ENCODE measurements around the gene VDR.

Gene VDR

GRCh38 chr12:47885012-47885501, 19.7 kb downstream of the VDR start:
- peak overlapping the region; percentile 91 for H3K4me2 ChIP-seq

GRCh38 chr12:47884501-47884900, 20.3 kb downstream of the VDR start:
- H3K27me3 ChIP-seq: no peaks in the 10 kb centered on the region
- peaks cover 75% of the 10 kb centered on the region for H3K4me1 ChIP-seq
- H3K9ac ChIP-seq: no peak overlapping the region
- peak overlapping the region; percentile 91 for H3K4me2 ChIP-seq
- H3K4me3 ChIP-seq: no peak overlapping the region
- peak overlapping the region; percentile 75 for H3K27ac ChIP-seq
- H3K9me3 ChIP-seq: no peaks in the 10 kb centered on the region
- H4K20me1 ChIP-seq: no peaks in the 10 kb centered on the region
- H3K36me3 ChIP-seq: no peaks in the 10 kb centered on the region
- TF ChIP-seq Cebpa-rat (IDR thresholded peaks at IDR 0.05): no peak

More at GRCh38 chr12:47885012-47885501, 19.7 kb downstream of the VDR start:
- Histone ChIP-seq H4K20me1 (no peaks in the 10 kb centered on the region), H3K9me3 (no peaks in the 10 kb centered on the region), H3K9ac (no peak overlapping the region), H3K27ac (0 out of 2 replicates have a peak overlapping the region, but pooled peaks have one; percentile 75), H3K4me3 (no peak overlapping the region), H3K36me3 (no peaks in the 10 kb centered on the region), H3K27me3 (no peaks in the 10 kb centered on the region), H3K4me1 (peaks cover 69% of the 10 kb centered on the region)
- TF ChIP-seq Cebpa-rat (IDR thresholded peaks at IDR 0.05): no peak

- peak overlapping the region; percentile 91 for H3K4me2 ChIP-seq
- H4K20me1 ChIP-seq: no peaks in the 10 kb centered on the region
- no peaks in the 10 kb centered on the region for H3K36me3 ChIP-seq
- no peak overlapping the region for H3K4me3 ChIP-seq
- no peaks in the 10 kb centered on the region for H3K27me3 ChIP-seq
- peak overlapping the region; percentile 75 for H3K27ac ChIP-seq
- peaks cover 78% of the 10 kb centered on the region for H3K4me1 ChIP-seq
- peak overlapping the region; percentile 49 for H3K9ac ChIP-seq
- H3K9me3 ChIP-seq: no peaks in the 10 kb centered on the region
- no peak for TF ChIP-seq Cebpa-rat (IDR thresholded peaks at IDR 0.05)
Observed at GRCh38 chr12:47883663-47884195, 21.1 kb downstream of the VDR start.

GRCh38 chr12:47882781-47883546, 21.8 kb downstream of the VDR start:
- H3K27ac ChIP-seq: peak overlapping the region; percentile 75
- H3K4me1 ChIP-seq: peaks cover 74% of the 10 kb centered on the region
- no peaks in the 10 kb centered on the region for H3K9me3 ChIP-seq
- H3K4me3 ChIP-seq: peak overlapping the region; percentile 47
- H3K4me2 ChIP-seq: peak overlapping the region; percentile 91
- H3K36me3 ChIP-seq: no peaks in the 10 kb centered on the region
- peak overlapping the region; percentile 49; the same call in 1 of the 2 replicates for H3K9ac ChIP-seq
- no peaks in the 10 kb centered on the region for H3K27me3 ChIP-seq
- H4K20me1 ChIP-seq: no peaks in the 10 kb centered on the region
- TF ChIP-seq Cebpa-rat (IDR thresholded peaks at IDR 0.05): no peak

- H4K20me1 ChIP-seq: no peaks in the 10 kb centered on the region
- H3K27me3 ChIP-seq: no peaks in the 10 kb centered on the region
- H3K4me2 ChIP-seq: peak overlapping the region; percentile 91
- TF ChIP-seq Cebpa-rat (IDR thresholded peaks at IDR 0.05): no peak
- H3K9ac ChIP-seq: no peak overlapping the region
- no peak overlapping the region for H3K4me3 ChIP-seq
- peaks cover 72% of the 10 kb centered on the region for H3K4me1 ChIP-seq
- no peak overlapping the region for H3K27ac ChIP-seq
- no peaks in the 10 kb centered on the region for H3K9me3 ChIP-seq
- H3K36me3 ChIP-seq: no peaks in the 10 kb centered on the region
Observed at GRCh38 chr12:47881826-47882427, 22.9 kb downstream of the VDR start.

GRCh38 chr12:47881051-47881450, 23.7 kb downstream of the VDR start:
- Histone ChIP-seq H3K9me3 (no peaks in the 10 kb centered on the region), H3K36me3 (no peaks in the 10 kb centered on the region), H3K27ac (no peak overlapping the region), H4K20me1 (no peaks in the 10 kb centered on the region), H3K4me1 (peaks cover 63% of the 10 kb centered on the region), H3K9ac (no peak overlapping the region), H3K27me3 (no peaks in the 10 kb centered on the region), H3K4me3 (no peak overlapping the region), H3K4me2 (no peak overlapping the region)
- TF ChIP-seq Cebpa-rat (IDR thresholded peaks at IDR 0.05): no peak

GRCh38 chr12:47878918-47879481, 25.8 kb downstream of the VDR start:
- Histone ChIP-seq H3K9me3 (no peaks in the 10 kb centered on the region), H3K4me3 (no peak overlapping the region), H3K9ac (no peak overlapping the region), H3K27ac (no peak overlapping the region), H3K27me3 (no peaks in the 10 kb centered on the region), H3K4me1 (peaks cover 43% of the 10 kb centered on the region), H3K36me3 (no peaks in the 10 kb centered on the region), H4K20me1 (no peaks in the 10 kb centered on the region), H3K4me2 (peak overlapping the region; percentile 65; the same call in 1 of the 2 replicates)
- TF ChIP-seq Cebpa-rat (IDR thresholded peaks at IDR 0.05): no peak

GRCh38 chr12:47878293-47878917, 26.4 kb downstream of the VDR start:
- H3K4me3 ChIP-seq: no peak overlapping the region
- no peak overlapping the region for H3K9ac ChIP-seq
- H3K9me3 ChIP-seq: no peaks in the 10 kb centered on the region
- no peak overlapping the region for H3K4me2 ChIP-seq
- H3K27ac ChIP-seq: no peak overlapping the region
- H3K4me1 ChIP-seq: peaks cover 37% of the 10 kb centered on the region
- H4K20me1 ChIP-seq: no peaks in the 10 kb centered on the region
- H3K36me3 ChIP-seq: no peaks in the 10 kb centered on the region
- H3K27me3 ChIP-seq: no peaks in the 10 kb centered on the region
- no peak for TF ChIP-seq Cebpa-rat (IDR thresholded peaks at IDR 0.05)

GRCh38 chr12:47877081-47877480, 27.7 kb downstream of the VDR start:
- no peaks in the 10 kb centered on the region for H4K20me1 ChIP-seq
- no peaks in the 10 kb centered on the region for H3K9me3 ChIP-seq
- no peaks in the 10 kb centered on the region for H3K36me3 ChIP-seq
- no peak overlapping the region for H3K27ac ChIP-seq
- no peaks in the 10 kb centered on the region for H3K27me3 ChIP-seq
- H3K4me2 ChIP-seq: no peak overlapping the region
- H3K4me1 ChIP-seq: peaks cover 24% of the 10 kb centered on the region
- no peak overlapping the region for H3K4me3 ChIP-seq
- H3K9ac ChIP-seq: no peak overlapping the region
- no peak for TF ChIP-seq Cebpa-rat (IDR thresholded peaks at IDR 0.05)
